C1 segment of cervical spinal cord (tissue), 14 donors: ENCODE measurements around the gene MTA1.
A peak's percentile ranks its signal among the peaks of the same experiment; 100 is the strongest.

Experiments
- DNase-seq, 14 donors: peaks; one replicate each; lab custom pipeline; 2025; lab: John Stamatoyannopoulos, UW

Gene MTA1

DNA sequence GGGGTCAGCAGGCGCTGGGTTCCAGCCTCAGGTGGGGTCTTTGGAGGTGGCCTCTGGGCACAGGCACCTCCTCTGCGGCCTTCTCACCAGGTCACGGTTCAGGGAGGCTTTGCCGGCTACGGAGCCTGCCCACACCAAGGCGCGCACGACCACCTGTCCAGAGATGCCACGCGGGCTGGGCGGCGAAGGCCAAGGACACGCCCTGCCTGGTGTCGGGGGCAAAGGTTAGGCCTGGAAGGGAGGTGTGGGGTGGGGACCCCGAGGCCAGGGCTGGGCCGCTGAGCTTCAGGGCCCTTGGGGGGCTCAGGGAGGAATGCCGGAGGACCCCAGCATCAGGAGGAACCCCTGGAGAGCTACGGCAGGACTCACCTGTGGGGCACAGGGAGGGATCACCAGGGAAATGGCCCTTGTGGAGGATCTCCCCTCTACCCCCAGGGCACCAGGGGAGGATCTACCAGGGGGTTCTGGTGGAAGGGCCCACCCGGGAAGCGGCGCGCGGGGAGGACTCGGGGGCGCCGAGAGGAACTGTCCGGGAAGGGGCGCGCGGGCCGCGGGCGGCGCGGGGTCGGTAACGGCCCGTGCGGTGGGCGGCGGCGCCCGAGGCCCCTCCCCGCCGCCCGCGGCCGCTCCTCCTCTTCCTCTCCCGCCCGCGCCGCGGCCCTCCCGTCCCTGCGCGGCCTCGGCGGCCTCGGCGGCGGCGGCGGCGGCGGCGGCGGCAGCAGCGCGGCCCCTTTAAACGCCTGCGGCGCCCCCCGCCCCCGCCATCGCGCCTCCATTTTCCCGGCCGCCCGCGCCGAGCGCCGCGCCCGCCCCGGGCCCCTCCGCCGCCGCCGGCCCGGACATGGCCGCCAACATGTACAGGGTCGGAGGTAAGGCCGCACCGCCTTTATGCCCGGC, at the start of gene MTA1:
Gene MTA1 (plus strand): TSS at position 633 of the 897 bp plus-strand sequence. CDS start 209 bp downstream, at position 842.
- DNase-seq: peak in 1 of 14 donors; percentile 26

DNA sequence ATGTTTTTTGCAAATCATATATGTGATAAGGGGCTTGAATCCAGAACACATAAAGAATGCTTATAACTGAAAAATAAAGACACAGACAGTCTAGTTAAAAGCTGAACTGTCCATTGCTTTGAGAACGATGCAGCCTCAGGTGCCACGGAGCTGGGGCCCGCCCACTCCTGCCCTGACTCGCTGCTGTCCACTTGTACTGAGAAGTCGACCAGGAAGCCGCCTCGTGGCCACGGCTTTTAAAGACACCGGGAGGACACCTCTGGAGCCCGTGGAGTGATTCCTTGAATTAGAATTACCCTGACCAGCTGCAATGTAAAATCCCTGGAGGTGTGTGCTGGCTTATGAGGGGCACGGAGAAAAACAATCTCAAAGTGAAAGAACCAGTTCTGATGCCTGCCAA, 45.2 kb upstream of the MTA1 start:
- no peak for DNase-seq

DNA sequence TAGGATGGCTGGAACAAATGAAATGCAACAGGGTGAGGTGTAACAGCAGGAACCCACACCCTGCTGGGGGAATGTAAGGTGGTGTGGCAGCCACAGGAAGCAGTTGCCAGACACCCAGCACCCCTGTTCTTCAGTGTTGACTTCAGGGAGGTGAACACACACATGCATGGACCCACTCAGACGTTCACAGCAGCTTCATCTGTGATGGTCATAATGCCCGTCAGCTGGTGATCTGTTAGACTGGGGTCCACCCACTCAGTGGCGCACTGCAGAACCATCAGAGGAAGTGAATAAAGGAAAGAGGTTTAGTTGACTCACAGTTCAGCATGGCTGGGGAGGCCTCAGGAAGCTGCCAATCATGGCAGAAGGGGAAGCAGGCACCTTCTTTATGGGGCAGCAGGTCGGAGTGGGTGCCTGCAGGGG, 44.0 kb upstream of the MTA1 start:
- DNase-seq: no peak

GRCh38 chr14:105376521-105377440, 42.8 kb upstream of the MTA1 start:
- no peak for DNase-seq

GRCh38 chr14:105377555-105378182, 42.0 kb upstream of the MTA1 start:
- DNase-seq: no peak

- no peak for DNase-seq
These were observed 41.4 kb upstream of the MTA1 start for GRCh38 chr14:105378199-105378598.

DNA sequence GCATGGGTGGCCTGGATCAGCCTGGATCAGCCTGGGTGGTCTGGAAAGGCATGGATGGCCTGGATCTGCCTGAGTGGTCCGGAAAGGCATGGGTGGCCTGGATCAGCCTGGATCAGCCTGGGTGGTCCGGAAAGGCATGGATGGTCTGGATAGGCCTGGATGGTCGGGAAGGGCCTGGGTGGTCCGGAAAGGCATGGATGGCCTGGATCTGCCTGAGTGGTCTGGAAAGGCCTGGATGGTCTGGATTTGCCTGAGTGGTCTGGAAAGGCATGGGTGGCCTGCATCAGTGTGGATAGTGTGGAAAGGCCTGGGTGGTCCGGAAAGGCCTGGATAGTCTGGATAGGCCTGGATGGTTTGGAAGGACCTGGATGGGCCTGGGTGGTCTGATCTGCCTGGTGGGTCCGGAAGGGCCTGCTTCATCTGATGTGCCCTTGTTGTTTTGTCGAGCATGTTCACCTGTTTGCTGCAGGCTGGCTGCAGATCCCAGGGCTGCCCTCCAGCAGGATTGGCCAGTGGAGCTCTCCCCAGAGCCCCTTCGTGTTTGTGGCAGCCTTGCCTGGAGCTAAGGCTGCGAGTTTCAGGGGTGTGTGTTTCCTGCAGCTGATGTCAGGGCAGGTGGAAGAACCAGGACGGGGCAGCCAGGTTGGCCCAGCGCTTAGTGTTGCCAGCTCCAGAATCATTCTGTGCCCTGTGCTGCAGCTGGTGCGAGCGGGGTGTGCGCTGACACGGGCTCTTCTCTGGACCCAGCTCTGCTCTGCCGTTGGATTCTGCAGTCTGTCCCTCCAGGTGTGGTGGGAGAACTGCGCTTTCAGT, 40.5 kb upstream of the MTA1 start:
- no peak for DNase-seq

DNA sequence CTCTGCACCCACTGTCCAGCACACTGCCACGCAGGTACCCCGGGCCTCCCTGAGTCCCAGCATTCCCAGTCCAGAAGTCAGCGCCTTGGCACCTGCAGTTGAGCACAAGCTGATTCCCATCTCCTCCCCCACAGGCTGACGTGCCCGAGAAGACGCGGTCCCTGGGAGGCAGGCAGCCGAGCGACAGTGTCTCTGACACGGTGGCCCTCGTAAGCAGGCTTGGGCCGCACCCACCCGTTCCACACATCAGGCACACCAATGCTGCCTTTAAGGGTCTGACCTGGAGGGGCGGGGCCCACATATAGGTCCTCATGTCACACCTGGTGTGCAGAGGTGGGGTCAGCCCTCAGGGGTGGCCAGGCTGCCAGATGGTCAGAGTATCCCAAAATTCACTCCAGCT, 39.7 kb upstream of the MTA1 start:
- DNase-seq: no peak

DNA sequence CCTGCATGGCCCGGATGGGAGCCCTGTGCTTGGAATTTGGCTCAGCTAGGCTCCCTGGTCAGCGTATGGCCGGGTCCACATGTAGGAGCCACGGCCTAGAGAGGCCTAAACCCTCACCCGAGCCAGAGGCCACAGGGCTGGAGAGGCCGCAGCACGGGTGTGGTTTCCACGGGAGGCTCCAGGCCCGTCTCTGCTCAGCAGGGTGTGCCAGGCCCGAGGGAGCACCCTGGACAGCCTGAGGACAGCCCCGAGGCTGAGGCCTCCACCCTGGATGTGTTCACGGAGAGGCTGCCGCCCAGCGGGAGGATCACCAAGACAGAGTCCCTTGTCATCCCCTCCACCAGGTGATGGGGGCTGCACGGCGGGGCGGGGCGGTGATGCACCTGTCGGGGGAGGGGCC, 38.9 kb upstream of the MTA1 start:
- DNase-seq: no peak

- no peak for DNase-seq
These were observed 37.9 kb upstream of the MTA1 start for GRCh38 chr14:105381446-105382342.

DNA sequence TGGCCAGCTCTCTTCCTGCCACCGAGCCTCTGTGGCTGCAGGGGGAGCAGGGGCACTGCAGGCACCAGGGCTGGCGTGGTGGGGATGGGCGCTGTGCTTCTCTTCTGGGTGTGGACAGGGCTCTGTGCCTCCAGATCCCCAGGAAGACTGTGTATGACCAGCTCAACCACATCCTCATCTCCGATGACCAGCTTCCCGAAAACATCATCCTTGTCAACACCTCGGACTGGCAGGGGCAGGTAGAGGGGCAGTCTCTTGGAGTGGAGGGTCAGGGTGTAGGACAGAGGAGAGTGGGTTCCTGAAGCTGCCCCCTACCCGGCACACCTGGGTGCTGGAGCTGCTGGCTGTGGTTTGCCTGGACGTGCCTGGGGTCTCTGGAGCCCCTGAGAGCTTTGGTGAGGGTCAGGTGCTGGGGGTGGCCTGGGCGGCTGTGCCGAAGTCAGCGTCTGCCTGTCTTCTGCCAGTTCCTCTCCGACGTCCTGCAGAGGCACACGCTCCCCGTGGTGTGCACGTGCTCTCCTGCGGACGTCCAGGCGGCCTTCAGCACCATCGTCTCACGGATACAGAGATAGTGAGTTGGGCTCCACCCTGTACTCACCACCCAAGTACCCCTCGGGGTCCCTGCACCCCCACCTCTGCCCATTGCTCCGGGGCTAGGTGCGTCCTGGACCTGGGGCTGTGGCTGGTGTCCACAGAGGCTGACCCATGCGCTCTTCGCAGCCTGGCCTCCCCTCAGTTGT, 37.1 kb upstream of the MTA1 start:
- DNase-seq: no peak

DNA sequence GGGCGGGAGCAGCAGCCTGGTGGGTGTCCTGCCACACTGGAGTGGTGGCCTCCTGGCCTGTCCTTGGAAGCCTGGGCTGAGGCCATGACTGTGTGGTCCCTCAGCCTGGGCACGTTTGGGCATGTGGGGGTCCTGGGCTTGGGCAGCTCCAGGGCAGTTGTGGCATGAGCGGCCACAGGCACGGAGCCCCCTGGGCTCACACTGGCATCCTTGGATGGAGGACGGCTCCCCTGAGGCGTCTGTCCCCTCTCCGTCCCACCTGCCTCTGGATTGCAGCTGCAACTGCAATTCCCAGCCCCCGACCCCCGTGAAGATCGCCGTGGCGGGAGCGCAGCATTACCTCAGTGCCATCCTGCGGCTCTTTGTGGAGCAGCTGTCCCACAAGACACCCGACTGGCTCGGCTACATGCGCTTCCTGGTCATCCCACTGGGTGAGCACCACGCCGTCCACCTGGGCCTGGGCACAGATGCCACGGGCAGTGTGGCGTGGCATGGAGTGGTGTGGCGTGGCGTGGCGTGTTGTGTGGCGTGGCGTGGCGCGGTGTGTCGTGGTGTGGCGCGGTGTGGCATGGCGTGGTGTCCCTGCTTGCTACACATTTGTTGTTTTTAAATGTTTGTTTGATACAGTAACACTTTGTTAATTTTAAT, 36.4 kb upstream of the MTA1 start:
- no peak for DNase-seq

- no peak for DNase-seq
These were observed 35.5 kb upstream of the MTA1 start for GRCh38 chr14:105384041-105384557.

DNA sequence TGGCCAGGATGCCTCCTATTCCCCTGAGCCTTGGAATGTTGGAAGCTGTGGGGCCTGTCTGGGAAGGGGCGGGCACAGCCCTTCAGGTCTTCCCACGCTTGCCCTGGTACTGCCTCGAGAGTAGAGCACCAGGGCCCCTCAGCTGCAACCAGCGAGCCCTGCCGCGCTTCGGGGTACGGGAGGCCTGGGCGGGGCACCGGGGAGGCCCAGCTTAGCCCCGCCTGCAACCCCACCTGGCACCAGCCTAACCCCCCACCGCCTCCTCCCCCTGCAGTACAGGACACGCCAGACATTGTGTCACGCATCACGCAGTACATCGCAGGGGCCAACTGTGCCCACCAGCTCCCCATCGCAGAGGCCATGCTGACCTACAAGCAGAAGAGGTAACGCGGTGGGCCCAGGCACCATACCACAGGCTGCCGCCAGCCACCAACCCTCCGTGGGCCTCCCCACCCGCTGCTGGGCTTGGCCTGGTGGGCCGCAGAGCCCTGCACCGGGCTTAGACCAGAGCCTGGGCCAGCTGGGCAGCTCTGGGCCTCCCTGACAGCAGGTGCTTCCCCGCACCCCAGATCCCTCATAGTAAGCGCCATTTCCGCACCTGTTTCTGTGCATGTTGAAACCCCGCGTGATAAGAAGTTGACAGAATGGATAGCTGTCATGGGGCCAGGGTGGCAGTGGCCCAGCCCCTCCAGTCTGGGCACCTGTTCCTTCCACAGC, 34.9 kb upstream of the MTA1 start:
- no peak for DNase-seq

- no peak for DNase-seq
These were observed 34.3 kb upstream of the MTA1 start for GRCh38 chr14:105385322-105385637.

GRCh38 chr14:105385698-105386365, 33.8 kb upstream of the MTA1 start:
- DNase-seq: peak in 2 of 14 donors; percentile 16 to 18
